ES-I3 (cell line): ENCODE results near the gene OAF.
A peak's percentile ranks its signal among the peaks of the same experiment; 100 is the strongest.

Experiments
- H3K36me3 ChIP-seq: 2 replicates; pipeline ENCODE4 v1.6.1; 2013; ENCODE audit warnings: mild to moderate bottlenecking, low read length, control low read depth, moderate library complexity; ENCODE audit not compliant: insufficient read depth
- H3K4me1 ChIP-seq: 2 replicates; pipeline ENCODE4 v1.6.1; 2013; ENCODE audit warnings: mild to moderate bottlenecking, control low read depth, low read length; ENCODE audit not compliant: insufficient read depth
- H3K9ac ChIP-seq: 2 replicates; pipeline ENCODE4 v1.6.1; 2013; ENCODE audit warnings: low read depth, mild to moderate bottlenecking, low read length, moderate library complexity
- H3K9me3 ChIP-seq: 2 replicates; pipeline ENCODE4 v1.6.1; 2013; ENCODE audit warnings: mild to moderate bottlenecking, low read length, moderate library complexity; ENCODE audit not compliant: control insufficient read depth, insufficient read depth

Gene OAF

GRCh38 chr11:120210626-120211521, at the start of gene OAF:
TSS of gene OAF (plus strand) at chr11:120211032. CDS start at chr11:120211280, 248 bp downstream.
- peak within 1 kb of the TSS; percentile 56 for H3K9ac ChIP-seq
- H3K9me3 ChIP-seq = no peaks in the 10 kb centered on the region
- H3K36me3 ChIP-seq = no peaks in the 10 kb centered on the region
- H3K4me1 ChIP-seq = peaks cover 18% of the 10 kb centered on the region

GRCh38 chr11:120167659-120168058, 43.2 kb upstream of the OAF start:
- H3K4me1 ChIP-seq = no peaks in the 10 kb centered on the region; the same call in 1 of the 2 replicates
- H3K36me3 ChIP-seq = no peaks in the 10 kb centered on the region
- H3K9ac ChIP-seq = no peak overlapping the region
- H3K9me3 ChIP-seq = no peaks in the 10 kb centered on the region; the same call in 1 of the 2 replicates

GRCh38 chr11:120168108-120168959, 42.5 kb upstream of the OAF start:
- Histone ChIP-seq H3K9me3 (no peaks in the 10 kb centered on the region; the same call in 1 of the 2 replicates), H3K36me3 (no peaks in the 10 kb centered on the region), H3K4me1 (no peaks in the 10 kb centered on the region; the same call in 1 of the 2 replicates), H3K9ac (peak overlapping the region; percentile 57)

GRCh38 chr11:120168960-120169681, 41.7 kb upstream of the OAF start:
- no peaks in the 10 kb centered on the region for H3K36me3 ChIP-seq
- H3K9ac ChIP-seq = peak overlapping the region; percentile 57
- H3K4me1 ChIP-seq = no peaks in the 10 kb centered on the region; the same call in 1 of the 2 replicates
- no peaks in the 10 kb centered on the region; the same call in 1 of the 2 replicates for H3K9me3 ChIP-seq

- H3K9ac ChIP-seq = no peak overlapping the region
- H3K36me3 ChIP-seq = no peaks in the 10 kb centered on the region
- no peaks in the 10 kb centered on the region for H3K9me3 ChIP-seq
- no peaks in the 10 kb centered on the region; the same call in 1 of the 2 replicates for H3K4me1 ChIP-seq
Measured at GRCh38 chr11:120169981-120170698, 40.7 kb upstream of the OAF start.

GRCh38 chr11:120170741-120171261, 40.0 kb upstream of the OAF start:
- Histone ChIP-seq H3K9me3 (no peaks in the 10 kb centered on the region), H3K9ac (no peak overlapping the region), H3K36me3 (no peaks in the 10 kb centered on the region), H3K4me1 (no peaks in the 10 kb centered on the region; the same call in 1 of the 2 replicates)

GRCh38 chr11:120172054-120172911, 38.5 kb upstream of the OAF start:
- no peaks in the 10 kb centered on the region; the same call in 1 of the 2 replicates for H3K4me1 ChIP-seq
- no peaks in the 10 kb centered on the region for H3K9me3 ChIP-seq
- H3K36me3 ChIP-seq = no peaks in the 10 kb centered on the region
- H3K9ac ChIP-seq = no peak overlapping the region

GRCh38 chr11:120173019-120173705, 37.7 kb upstream of the OAF start:
- Histone ChIP-seq H3K9ac (no peak overlapping the region), H3K36me3 (no peaks in the 10 kb centered on the region), H3K4me1 (no peaks in the 10 kb centered on the region; the same call in 1 of the 2 replicates), H3K9me3 (no peaks in the 10 kb centered on the region)

GRCh38 chr11:120173807-120174206, 37.0 kb upstream of the OAF start:
- no peaks in the 10 kb centered on the region for H3K36me3 ChIP-seq
- H3K9ac ChIP-seq = no peak overlapping the region
- H3K9me3 ChIP-seq = no peaks in the 10 kb centered on the region
- no peaks in the 10 kb centered on the region; the same call in 1 of the 2 replicates for H3K4me1 ChIP-seq

GRCh38 chr11:120174866-120175265, 36.0 kb upstream of the OAF start:
- H3K9ac ChIP-seq = no peak overlapping the region
- no peaks in the 10 kb centered on the region for H3K9me3 ChIP-seq
- H3K36me3 ChIP-seq = no peaks in the 10 kb centered on the region
- peaks cover 6% of the 10 kb centered on the region for H3K4me1 ChIP-seq

GRCh38 chr11:120178561-120179056, 32.2 kb upstream of the OAF start:
- Histone ChIP-seq H3K9me3 (no peaks in the 10 kb centered on the region), H3K36me3 (no peaks in the 10 kb centered on the region), H3K9ac (no peak overlapping the region), H3K4me1 (peaks cover 20% of the 10 kb centered on the region)

- no peak overlapping the region for H3K9ac ChIP-seq
Measured at GRCh38 chr11:120179057-120179672, 31.7 kb upstream of the OAF start.

More at GRCh38 chr11:120179057-120179672, 31.7 kb upstream of the OAF start:
- Histone ChIP-seq H3K4me1 (peaks cover 20% of the 10 kb centered on the region), H3K9me3 (no peaks in the 10 kb centered on the region), H3K36me3 (no peaks in the 10 kb centered on the region)
